Measurements from ENCODE around the gene ENO2. TPM values are rescaled to one million over a fixed set of nuclear protein-coding genes. Genes with fewer than 3 reads are reported as not detected.
"Not testable (repeated sequence)": the region's sequence is repeated elsewhere in the genome, so short reads cannot be mapped to it uniquely, and the experiment has no call there.

ENO2 gene
- total and polyA plus RNA-seq, 2 experiments from 2014 or later = 43.5 to 53.5 TPM

DNA sequence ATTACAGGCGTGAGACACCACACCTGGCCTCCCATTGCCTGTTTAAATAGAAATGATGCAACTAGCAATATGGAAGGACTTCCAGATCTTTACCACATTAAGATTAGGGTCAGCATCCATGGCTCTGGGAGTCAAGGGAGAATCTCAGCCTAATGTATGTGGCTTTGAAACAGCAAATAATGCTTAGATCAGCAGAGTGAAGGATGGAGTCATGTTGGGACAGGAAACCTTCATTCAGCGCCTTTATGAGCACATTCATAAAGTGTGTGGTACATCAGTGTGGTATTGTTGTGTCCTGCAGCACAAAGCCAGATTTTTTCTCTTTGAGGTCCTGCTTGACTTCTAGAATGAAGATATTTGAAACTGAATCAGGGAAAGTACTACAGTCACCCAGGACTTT, 26.0 kb upstream of the ENO2 start:
- Histone ChIP-seq H3K4me3 (no peak overlapping the region), H2AFZ (no peak overlapping the region), H3K79me2 (replicated peaks; ENCODE audit: insufficient read depth) (no peaks in the 10 kb centered on the region), H3F3A (replicated peaks; ENCODE audit: low read depth) (peaks cover 38% of the 10 kb centered on the region), H3K27me3 (ENCODE audit: insufficient read depth) (no peaks in the 10 kb centered on the region), H3K4me1 (ENCODE audit: insufficient read depth) (peaks cover 45% of the 10 kb centered on the region), H4K20me1 (replicated peaks; ENCODE audit: insufficient read depth) (no peaks in the 10 kb centered on the region), H3K27ac (ENCODE audit: low read depth) (peak overlapping the region; percentile 90), H3K36me3 (ENCODE audit: insufficient read depth) (no peaks in the 10 kb centered on the region), H3K9me2 (ENCODE audit: insufficient read depth) (no peaks in the 10 kb centered on the region), H3K4me2 (peak overlapping the region; percentile 51)
- Mint-ChIP-seq H3K4me3 (no peak overlapping the region; the same call in 2 of the 3 replicates), H3K9me3 (no peaks in the 10 kb centered on the region; the same call in 1 of the 3 replicates), H3K36me3 (ENCODE audit: low read depth) (0 out of 3 replicates have a peak, but pooled peaks cover 4% of the 10 kb centered on the region), H3K4me1 (peaks cover 33% of the 10 kb centered on the region), H3K27ac (peak overlapping the region; percentile 78; the same call in 1 of the 2 replicates), H3K27me3 (ENCODE audit: insufficient read depth, low read depth, poor library complexity) (peaks cover 18% of the 10 kb centered on the region)
- DNase-seq (ENCODE audit: low spot score) (no peak), ATAC-seq (no peak)
- TF ChIP-seq POLR2AphosphoS5 (IDR thresholded peaks at IDR 0.05; ENCODE audit: low read depth) (no peak), ZNF114 (CRISPR knock-in tag; IDR thresholded peaks at IDR 0.05) (no peak), STAT1 (IDR thresholded peaks at IDR 0.05; ENCODE audit: unreplicated experiment) (no peak), EZH2phosphoT487 (IDR thresholded peaks at IDR 0.05; ENCODE audit: unreplicated experiment) (no peak)
- TF ChIP-seq, protein P1, sequence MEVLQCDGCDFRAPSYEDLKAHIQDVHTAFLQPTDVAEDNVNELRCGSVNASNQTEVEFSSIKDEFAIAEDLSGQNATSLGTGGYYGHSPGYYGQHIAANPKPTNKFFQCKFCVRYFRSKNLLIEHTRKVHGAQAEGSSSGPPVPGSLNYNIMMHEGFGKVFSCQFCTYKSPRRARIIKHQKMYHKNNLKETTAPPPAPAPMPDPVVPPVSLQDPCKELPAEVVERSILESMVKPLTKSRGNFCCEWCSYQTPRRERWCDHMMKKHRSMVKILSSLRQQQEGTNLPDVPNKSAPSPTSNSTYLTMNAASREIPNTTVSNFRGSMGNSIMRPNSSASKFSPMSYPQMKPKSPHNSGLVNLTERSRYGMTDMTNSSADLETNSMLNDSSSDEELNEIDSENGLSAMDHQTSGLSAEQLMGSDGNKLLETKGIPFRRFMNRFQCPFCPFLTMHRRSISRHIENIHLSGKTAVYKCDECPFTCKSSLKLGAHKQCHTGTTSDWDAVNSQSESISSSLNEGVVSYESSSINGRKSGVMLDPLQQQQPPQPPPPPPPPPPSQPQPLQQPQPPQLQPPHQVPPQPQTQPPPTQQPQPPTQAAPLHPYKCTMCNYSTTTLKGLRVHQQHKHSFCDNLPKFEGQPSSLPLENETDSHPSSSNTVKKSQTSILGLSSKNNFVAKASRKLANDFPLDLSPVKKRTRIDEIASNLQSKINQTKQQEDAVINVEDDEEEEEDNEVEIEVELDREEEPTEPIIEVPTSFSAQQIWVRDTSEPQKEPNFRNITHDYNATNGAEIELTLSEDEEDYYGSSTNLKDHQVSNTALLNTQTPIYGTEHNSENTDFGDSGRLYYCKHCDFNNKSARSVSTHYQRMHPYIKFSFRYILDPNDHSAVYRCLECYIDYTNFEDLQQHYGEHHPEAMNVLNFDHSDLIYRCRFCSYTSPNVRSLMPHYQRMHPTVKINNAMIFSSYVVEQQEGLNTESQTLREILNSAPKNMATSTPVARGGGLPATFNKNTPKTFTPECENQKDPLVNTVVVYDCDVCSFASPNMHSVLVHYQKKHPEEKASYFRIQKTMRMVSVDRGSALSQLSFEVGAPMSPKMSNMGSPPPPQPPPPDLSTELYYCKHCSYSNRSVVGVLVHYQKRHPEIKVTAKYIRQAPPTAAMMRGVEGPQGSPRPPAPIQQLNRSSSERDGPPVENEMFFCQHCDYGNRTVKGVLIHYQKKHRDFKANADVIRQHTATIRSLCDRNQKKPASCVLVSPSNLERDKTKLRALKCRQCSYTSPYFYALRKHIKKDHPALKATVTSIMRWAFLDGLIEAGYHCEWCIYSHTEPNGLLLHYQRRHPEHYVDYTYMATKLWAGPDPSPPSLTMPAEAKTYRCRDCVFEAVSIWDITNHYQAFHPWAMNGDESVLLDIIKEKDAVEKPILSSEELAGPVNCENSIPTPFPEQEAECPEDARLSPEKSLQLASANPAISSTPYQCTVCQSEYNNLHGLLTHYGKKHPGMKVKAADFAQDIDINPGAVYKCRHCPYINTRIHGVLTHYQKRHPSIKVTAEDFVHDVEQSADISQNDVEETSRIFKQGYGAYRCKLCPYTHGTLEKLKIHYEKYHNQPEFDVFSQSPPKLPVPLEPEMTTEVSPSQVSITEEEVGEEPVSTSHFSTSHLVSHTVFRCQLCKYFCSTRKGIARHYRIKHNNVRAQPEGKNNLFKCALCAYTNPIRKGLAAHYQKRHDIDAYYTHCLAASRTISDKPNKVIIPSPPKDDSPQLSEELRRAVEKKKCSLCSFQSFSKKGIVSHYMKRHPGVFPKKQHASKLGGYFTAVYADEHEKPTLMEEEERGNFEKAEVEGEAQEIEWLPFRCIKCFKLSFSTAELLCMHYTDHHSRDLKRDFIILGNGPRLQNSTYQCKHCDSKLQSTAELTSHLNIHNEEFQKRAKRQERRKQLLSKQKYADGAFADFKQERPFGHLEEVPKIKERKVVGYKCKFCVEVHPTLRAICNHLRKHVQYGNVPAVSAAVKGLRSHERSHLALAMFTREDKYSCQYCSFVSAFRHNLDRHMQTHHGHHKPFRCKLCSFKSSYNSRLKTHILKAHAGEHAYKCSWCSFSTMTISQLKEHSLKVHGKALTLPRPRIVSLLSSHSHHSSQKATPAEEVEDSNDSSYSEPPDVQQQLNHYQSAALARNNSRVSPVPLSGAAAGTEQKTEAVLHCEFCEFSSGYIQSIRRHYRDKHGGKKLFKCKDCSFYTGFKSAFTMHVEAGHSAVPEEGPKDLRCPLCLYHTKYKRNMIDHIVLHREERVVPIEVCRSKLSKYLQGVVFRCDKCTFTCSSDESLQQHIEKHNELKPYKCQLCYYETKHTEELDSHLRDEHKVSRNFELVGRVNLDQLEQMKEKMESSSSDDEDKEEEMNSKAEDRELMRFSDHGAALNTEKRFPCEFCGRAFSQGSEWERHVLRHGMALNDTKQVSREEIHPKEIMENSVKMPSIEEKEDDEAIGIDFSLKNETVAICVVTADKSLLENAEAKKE (CRISPR knock-in tag; IDR thresholded peaks at IDR 0.05) = no peak
- TF ChIP-seq, protein P2, sequence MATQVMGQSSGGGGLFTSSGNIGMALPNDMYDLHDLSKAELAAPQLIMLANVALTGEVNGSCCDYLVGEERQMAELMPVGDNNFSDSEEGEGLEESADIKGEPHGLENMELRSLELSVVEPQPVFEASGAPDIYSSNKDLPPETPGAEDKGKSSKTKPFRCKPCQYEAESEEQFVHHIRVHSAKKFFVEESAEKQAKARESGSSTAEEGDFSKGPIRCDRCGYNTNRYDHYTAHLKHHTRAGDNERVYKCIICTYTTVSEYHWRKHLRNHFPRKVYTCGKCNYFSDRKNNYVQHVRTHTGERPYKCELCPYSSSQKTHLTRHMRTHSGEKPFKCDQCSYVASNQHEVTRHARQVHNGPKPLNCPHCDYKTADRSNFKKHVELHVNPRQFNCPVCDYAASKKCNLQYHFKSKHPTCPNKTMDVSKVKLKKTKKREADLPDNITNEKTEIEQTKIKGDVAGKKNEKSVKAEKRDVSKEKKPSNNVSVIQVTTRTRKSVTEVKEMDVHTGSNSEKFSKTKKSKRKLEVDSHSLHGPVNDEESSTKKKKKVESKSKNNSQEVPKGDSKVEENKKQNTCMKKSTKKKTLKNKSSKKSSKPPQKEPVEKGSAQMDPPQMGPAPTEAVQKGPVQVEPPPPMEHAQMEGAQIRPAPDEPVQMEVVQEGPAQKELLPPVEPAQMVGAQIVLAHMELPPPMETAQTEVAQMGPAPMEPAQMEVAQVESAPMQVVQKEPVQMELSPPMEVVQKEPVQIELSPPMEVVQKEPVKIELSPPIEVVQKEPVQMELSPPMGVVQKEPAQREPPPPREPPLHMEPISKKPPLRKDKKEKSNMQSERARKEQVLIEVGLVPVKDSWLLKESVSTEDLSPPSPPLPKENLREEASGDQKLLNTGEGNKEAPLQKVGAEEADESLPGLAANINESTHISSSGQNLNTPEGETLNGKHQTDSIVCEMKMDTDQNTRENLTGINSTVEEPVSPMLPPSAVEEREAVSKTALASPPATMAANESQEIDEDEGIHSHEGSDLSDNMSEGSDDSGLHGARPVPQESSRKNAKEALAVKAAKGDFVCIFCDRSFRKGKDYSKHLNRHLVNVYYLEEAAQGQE (IDR thresholded peaks at IDR 0.05; ENCODE audit: unreplicated experiment) = no peak

DNA sequence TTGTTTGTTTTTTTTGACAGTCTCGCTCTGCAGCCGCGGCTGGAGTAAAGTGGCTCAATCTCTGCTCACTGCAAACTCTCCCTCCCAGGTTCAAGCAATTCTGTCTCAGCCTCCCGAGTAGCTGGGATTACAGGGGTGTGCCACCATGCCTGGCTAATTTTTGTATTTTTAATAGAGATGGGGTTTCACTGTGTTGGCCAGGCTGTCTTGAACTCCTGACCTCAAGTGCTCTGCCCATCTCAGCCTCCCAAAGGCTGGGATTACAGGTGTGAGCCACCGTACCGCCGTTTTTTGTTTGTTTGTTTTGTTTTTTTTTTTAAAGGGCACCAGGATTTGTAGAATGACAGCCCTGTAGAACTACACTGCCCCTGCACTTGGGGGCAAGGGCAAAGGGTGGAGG, 25.6 kb upstream of the ENO2 start:
- H3K79me2 ChIP-seq (replicated peaks; ENCODE audit: insufficient read depth); H3K36me3 ChIP-seq (ENCODE audit: insufficient read depth); H3K4me3 ChIP-seq; H3K36me3 Mint-ChIP-seq (ENCODE audit: low read depth); H3K9me2 ChIP-seq (ENCODE audit: insufficient read depth); H3K9me3 Mint-ChIP-seq; H3K27me3 ChIP-seq (ENCODE audit: insufficient read depth); ATAC-seq; H3K4me3 Mint-ChIP-seq; H4K20me1 ChIP-seq (replicated peaks; ENCODE audit: insufficient read depth); H2AFZ ChIP-seq; DNase-seq (ENCODE audit: low spot score): not testable (repeated sequence)
- peak overlapping the region; percentile 51; the same call in 1 of the 2 replicates for H3K4me2 ChIP-seq
- Mint-ChIP-seq H3K4me1 (peaks cover 33% of the 10 kb centered on the region), H3K27me3 (ENCODE audit: insufficient read depth, low read depth, poor library complexity) (peaks cover 18% of the 10 kb centered on the region), H3K27ac (peak overlapping the region; percentile 78; the same call in 1 of the 2 replicates)
- H3K27ac ChIP-seq (ENCODE audit: low read depth) = peak overlapping the region; percentile 90
- peaks cover 45% of the 10 kb centered on the region for H3K4me1 ChIP-seq (ENCODE audit: insufficient read depth)
- peaks cover 38% of the 10 kb centered on the region for H3F3A ChIP-seq (replicated peaks; ENCODE audit: low read depth)

DNA sequence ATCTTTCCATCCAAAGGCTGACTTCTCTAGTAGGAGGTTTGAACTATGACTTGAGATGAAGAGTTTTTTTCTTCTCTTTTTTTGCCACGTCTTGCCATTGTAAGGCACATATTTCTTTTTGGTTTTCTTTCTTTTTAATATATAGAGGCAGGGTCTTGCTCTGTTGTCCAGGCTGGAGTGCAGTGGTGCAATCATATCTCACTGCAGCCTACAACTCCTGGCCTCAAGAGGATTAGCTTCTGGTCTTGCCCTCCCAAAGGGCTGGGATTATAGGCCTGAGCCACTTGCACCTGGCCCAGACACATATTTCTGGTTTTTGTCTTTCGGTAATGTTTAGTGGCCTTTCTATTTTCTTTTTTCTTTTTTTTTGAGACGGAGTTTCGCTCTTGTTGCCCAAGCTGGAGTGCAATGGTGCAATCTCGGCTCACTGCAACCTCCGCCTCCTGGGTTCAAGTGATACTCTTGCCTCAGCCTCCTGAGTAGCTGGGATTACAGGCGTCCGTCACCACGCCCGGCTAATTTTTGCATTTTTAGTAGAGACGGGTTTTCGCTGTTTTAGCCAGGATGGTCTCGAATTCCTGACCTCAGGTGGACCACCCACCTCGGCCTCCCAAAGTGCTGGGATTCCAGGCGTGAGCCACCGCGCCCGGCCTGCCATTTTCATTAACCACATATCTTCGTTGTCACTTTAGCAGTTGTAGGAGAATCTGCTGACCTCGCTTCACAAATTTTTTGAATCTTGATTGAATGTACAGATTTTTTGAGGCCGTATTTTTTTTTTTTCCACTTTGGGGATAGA, 24.4 kb upstream of the ENO2 start:
- peaks cover 28% of the 10 kb centered on the region for H3F3A ChIP-seq (replicated peaks; ENCODE audit: low read depth)
- not testable (repeated sequence) for H3K27me3 ChIP-seq (ENCODE audit: insufficient read depth); H4K20me1 ChIP-seq (replicated peaks; ENCODE audit: insufficient read depth); H3K9me3 Mint-ChIP-seq; H3K79me2 ChIP-seq (replicated peaks; ENCODE audit: insufficient read depth); H3K36me3 Mint-ChIP-seq (ENCODE audit: low read depth); H2AFZ ChIP-seq; H3K36me3 ChIP-seq (ENCODE audit: insufficient read depth); ATAC-seq; H3K9me2 ChIP-seq (ENCODE audit: insufficient read depth)
- H3K4me3 ChIP-seq = peak overlapping the region; percentile 46; the same call in 1 of the 2 replicates
- peak; percentile 33 for DNase-seq (ENCODE audit: low spot score)
- peak overlapping the region; percentile 97 for H3K27ac ChIP-seq (ENCODE audit: low read depth)
- peak overlapping the region; percentile 68 for H3K4me3 Mint-ChIP-seq
- peaks cover 40% of the 10 kb centered on the region for H3K4me1 ChIP-seq (ENCODE audit: insufficient read depth)
- H3K4me1 Mint-ChIP-seq = peaks cover 25% of the 10 kb centered on the region
- H3K27me3 Mint-ChIP-seq (ENCODE audit: insufficient read depth, low read depth, poor library complexity) = peaks cover 18% of the 10 kb centered on the region
- peak overlapping the region; percentile 100 for H3K27ac Mint-ChIP-seq
- peak overlapping the region; percentile 73 for H3K4me2 ChIP-seq

All from GM23338 (cell line).